Peyer's patch (tissue), 4 donors: ENCODE measurements around the gene PYGM. TPM values are rescaled to one million over a fixed set of nuclear protein-coding genes. Genes with fewer than 3 reads are reported as not detected.

Experiments
- DNase-seq, 3 donors: peaks; one replicate each; pipeline ENCODE4 v3.0.0-alpha.2; 2017 to 2019
- H3K27ac ChIP-seq, 4 donors: fragments of 200-600 bp; sonication (generic); one replicate each; pipeline ENCODE4 v1.5.1; 2016 to 2019
- H3K27me3 ChIP-seq, 2 donors: fragments of 200-600 bp; sonication (generic); one replicate each; pipeline ENCODE4 v1.5.1; 2019
- H3K36me3 ChIP-seq, 3 donors: fragments of 200-600 bp; sonication (generic); one replicate each; pipeline ENCODE4 v1.5.1; 2016 to 2019
- H3K4me1 ChIP-seq, 4 donors: fragments of 200-600 bp; sonication (generic); one replicate each; pipeline ENCODE4 v1.5.1; 2016 to 2019
- H3K4me3 ChIP-seq, 4 donors: fragments of 200-600 bp; sonication (generic); 1 replicate in 3 of 4; 2 replicates in 1 of 4; pipeline ENCODE4 v1.5.1; 2016 to 2019; ENCODE audit warnings: mild to moderate bottlenecking in 1 of 4
- H3K9me3 ChIP-seq, 4 donors: fragments of 200-600 bp; sonication (generic); one replicate each; pipeline ENCODE4 v1.5.1; 2016 to 2019; ENCODE audit warnings: mild to moderate bottlenecking in 1 of 4
- POLR2A ChIP-seq, 2 donors: fragments of 450-650 bp; IDR thresholded peaks; one replicate each; pipeline ENCODE4 v1.5.1; 2017; ENCODE audit warnings: antibody characterized with exemption in 2 of 2, mild to moderate bottlenecking in 2 of 2, moderate library complexity in 2 of 2
- total RNA-seq, 4 donors: library from RNA; depleted of rRNA; stranded (reverse); fragments of >200 nt; gene quantifications; one replicate each; pipeline ENCODE4 v1.1.0, GENCODE V29; 2016
- TF ChIP-seq, protein P1 (sequence below), 6 experiments: fragments of 450-650 bp in 4 of 6; fragments of 200-600 bp in 2 of 6; sonication (generic) in 1 of 6; IDR thresholded peaks; one replicate each; pipeline ENCODE4 v1.5.1; 2017 to 2019; ENCODE audit warnings: antibody characterized with exemption in 6 of 6, mild to moderate bottlenecking in 3 of 6, moderate library complexity in 1 of 6

Gene PYGM
- total RNA-seq, 4 donors from 2014 or later: 2.4 to 5.0 (median 2.5) TPM; not detected in 1

GRCh38 chr11:64729851-64730382 lies 29.9 kb downstream of the PYGM start:
- Histone ChIP-seq H3K27ac (no peak overlapping the region), H3K27me3 (no peaks in the 10 kb centered on the region), H3K9me3 (no peaks in the 10 kb centered on the region), H3K4me1 (no peaks in the 10 kb centered on the region), H3K36me3 (no peaks in the 10 kb centered on the region), H3K4me3 (no peak overlapping the region)
- TF ChIP-seq POLR2A (IDR thresholded peaks at IDR 0.05): no peak
- TF ChIP-seq, protein P1, sequence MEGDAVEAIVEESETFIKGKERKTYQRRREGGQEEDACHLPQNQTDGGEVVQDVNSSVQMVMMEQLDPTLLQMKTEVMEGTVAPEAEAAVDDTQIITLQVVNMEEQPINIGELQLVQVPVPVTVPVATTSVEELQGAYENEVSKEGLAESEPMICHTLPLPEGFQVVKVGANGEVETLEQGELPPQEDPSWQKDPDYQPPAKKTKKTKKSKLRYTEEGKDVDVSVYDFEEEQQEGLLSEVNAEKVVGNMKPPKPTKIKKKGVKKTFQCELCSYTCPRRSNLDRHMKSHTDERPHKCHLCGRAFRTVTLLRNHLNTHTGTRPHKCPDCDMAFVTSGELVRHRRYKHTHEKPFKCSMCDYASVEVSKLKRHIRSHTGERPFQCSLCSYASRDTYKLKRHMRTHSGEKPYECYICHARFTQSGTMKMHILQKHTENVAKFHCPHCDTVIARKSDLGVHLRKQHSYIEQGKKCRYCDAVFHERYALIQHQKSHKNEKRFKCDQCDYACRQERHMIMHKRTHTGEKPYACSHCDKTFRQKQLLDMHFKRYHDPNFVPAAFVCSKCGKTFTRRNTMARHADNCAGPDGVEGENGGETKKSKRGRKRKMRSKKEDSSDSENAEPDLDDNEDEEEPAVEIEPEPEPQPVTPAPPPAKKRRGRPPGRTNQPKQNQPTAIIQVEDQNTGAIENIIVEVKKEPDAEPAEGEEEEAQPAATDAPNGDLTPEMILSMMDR (IDR thresholded peaks at IDR 0.05): no peak
- peak in 2 of 3 donors; percentile 69 to 73 for DNase-seq

GRCh38 chr11:64728757-64729365 lies 30.9 kb downstream of the PYGM start:
- no peak for DNase-seq
- Histone ChIP-seq H3K36me3 (no peaks in the 10 kb centered on the region), H3K4me1 (peaks cover 0 to under 1% (median 0%) of the 10 kb centered on the region in 4 donors), H3K4me3 (no peak overlapping the region), H3K27ac (no peak overlapping the region), H3K27me3 (no peaks in the 10 kb centered on the region), H3K9me3 (no peaks in the 10 kb centered on the region)
- TF ChIP-seq, protein P1 (IDR thresholded peaks at IDR 0.05): no peak
- no peak for TF ChIP-seq POLR2A (IDR thresholded peaks at IDR 0.05)

GRCh38 chr11:64726867-64727530 lies 32.8 kb downstream of the PYGM start:
- Histone ChIP-seq H3K36me3 (no peaks in the 10 kb centered on the region), H3K4me1 (peaks cover 0 to 12% (median 0%) of the 10 kb centered on the region in 4 donors), H3K9me3 (no peaks in the 10 kb centered on the region), H3K27ac (no peak overlapping the region), H3K27me3 (peaks cover 0 to 5% of the 10 kb centered on the region in 2 donors), H3K4me3 (no peak overlapping the region)
- DNase-seq: no peak
- TF ChIP-seq, protein P1 (IDR thresholded peaks at IDR 0.05): no peak
- TF ChIP-seq POLR2A (IDR thresholded peaks at IDR 0.05): no peak

DNA sequence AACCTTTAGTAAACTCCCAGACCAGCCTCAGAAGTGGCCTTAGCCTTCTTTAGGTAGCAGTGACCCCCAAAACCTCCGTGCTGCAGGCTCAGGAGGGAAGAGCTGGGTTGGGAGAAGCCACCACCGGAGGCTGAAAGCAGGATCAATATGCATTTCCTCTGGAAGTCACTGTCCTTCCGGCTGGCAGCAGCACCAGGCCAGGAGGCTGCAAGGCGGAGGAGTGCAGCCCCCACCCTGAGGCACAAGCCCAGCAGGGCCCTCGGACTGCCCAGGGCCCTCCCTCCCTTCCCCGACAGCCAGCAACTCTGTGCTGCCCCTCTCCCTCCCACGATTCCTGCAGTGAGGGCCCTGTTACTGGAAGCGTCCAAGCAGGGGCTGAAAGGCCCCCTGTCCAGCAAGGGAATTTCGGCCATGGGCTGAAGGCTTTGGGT lies 33.5 kb downstream of the PYGM start:
- Histone ChIP-seq H3K4me1 (peaks cover 0 to 12% (median 0%) of the 10 kb centered on the region in 4 donors), H3K36me3 (no peaks in the 10 kb centered on the region), H3K4me3 (no peak overlapping the region), H3K27me3 (peaks cover 0 to 5% of the 10 kb centered on the region in 2 donors), H3K9me3 (no peaks in the 10 kb centered on the region), H3K27ac (no peak overlapping the region)
- no peak for TF ChIP-seq POLR2A (IDR thresholded peaks at IDR 0.05)
- TF ChIP-seq, protein P1 (IDR thresholded peaks at IDR 0.05): no peak
- no peak for DNase-seq

GRCh38 chr11:64724863-64725532 lies 34.8 kb downstream of the PYGM start:
- H3K27ac ChIP-seq: no peak overlapping the region
- peaks cover 0 to 5% of the 10 kb centered on the region in 2 donors for H3K27me3 ChIP-seq
- H3K4me3 ChIP-seq: no peak overlapping the region
- no peak for TF ChIP-seq POLR2A (IDR thresholded peaks at IDR 0.05)
- TF ChIP-seq, protein P1 (IDR thresholded peaks at IDR 0.05): no peak
- no peak for DNase-seq
- no peaks in the 10 kb centered on the region for H3K36me3 ChIP-seq
- H3K4me1 ChIP-seq: peaks cover 0 to 12% (median 0%) of the 10 kb centered on the region in 4 donors
- no peaks in the 10 kb centered on the region for H3K9me3 ChIP-seq
